HG02623 (cell line): ENCODE measurements around the gene C10orf120.

Experiments used
- ATAC-seq: cut with Tn5 transposase; IDR thresholded peaks from one replicate; pipeline ENCODE4 v1.9.1; 2021; ENCODE audit warnings: moderate library complexity; ENCODE audit not compliant: unreplicated experiment

Gene C10orf120

GRCh38 chr10:122662231-122662630 lies 37.4 kb downstream of the C10orf120 start:
- no peak for ATAC-seq

- no peak for ATAC-seq
Measured at GRCh38 chr10:122660696-122661095, 39.0 kb downstream of the C10orf120 start.

GRCh38 chr10:122659651-122660050 lies 40.0 kb downstream of the C10orf120 start:
- no peak for ATAC-seq

- ATAC-seq = no peak
Measured at GRCh38 chr10:122659126-122659525, 40.5 kb downstream of the C10orf120 start.

GRCh38 chr10:122658356-122659049 lies 41.1 kb downstream of the C10orf120 start:
- no peak for ATAC-seq

- no peak for ATAC-seq
Measured at GRCh38 chr10:122657729-122658128, 41.9 kb downstream of the C10orf120 start.

- no peak for ATAC-seq
Measured at GRCh38 chr10:122657255-122657654, 42.4 kb downstream of the C10orf120 start.

- ATAC-seq = no peak
Measured at GRCh38 chr10:122656741-122657140, 42.9 kb downstream of the C10orf120 start.

- no peak for ATAC-seq
Measured at GRCh38 chr10:122656308-122656705, 43.3 kb downstream of the C10orf120 start.

- no peak for ATAC-seq
Measured at GRCh38 chr10:122655524-122656307, 43.9 kb downstream of the C10orf120 start.

- ATAC-seq = no peak
Measured at GRCh38 chr10:122650331-122650730, 49.3 kb downstream of the C10orf120 start.

- ATAC-seq = no peak
Measured at GRCh38 chr10:122649903-122650302, 49.7 kb downstream of the C10orf120 start.

- ATAC-seq = no peak
Measured at GRCh38 chr10:122648599-122649428, 50.8 kb downstream of the C10orf120 start.
